WI38 (cell line): ENCODE data around the gene ARHGEF7.

Experiments
- H3K4me3 ChIP-seq: 2 replicates; pipeline ENCODE4 v1.5.1; 2011; ENCODE audit warnings: low read depth, mild to moderate bottlenecking, control low read depth, low read length
- CTCF ChIP-seq: IDR thresholded peaks from 2 replicates; pipeline ENCODE4 v1.5.1; 2012; ENCODE audit warnings: low read depth, mild to moderate bottlenecking, control low read depth, low read length

ARHGEF7 gene

GRCh38 chr13:111174377-111175114 lies 59.4 kb downstream of the ARHGEF7 start:
- H3K4me3 ChIP-seq, result no peak overlapping the region
- TF ChIP-seq CTCF, result no peak

DNA sequence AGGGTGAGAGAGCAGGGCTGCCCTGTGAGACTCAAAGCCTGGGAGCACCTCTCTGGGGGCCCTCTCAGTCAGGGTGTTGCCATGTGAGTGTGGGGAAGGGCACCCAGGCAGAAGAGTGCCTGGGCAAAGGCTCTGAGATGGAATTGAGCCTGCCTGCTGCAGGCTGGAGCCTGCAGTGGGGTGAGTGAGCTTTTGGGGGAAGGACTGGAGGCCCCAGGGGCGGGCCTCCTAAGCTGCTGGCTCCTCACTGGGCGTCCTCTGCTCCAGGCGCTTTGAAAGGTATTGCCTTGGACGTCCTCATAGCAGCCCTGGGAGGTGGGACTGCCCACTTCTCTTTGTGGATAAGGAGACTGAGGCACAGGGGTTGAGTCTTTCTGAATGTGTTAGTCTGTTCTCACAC lies 60.3 kb downstream of the ARHGEF7 start:
- H3K4me3 ChIP-seq, result no peak overlapping the region
- TF ChIP-seq CTCF, result no peak

DNA sequence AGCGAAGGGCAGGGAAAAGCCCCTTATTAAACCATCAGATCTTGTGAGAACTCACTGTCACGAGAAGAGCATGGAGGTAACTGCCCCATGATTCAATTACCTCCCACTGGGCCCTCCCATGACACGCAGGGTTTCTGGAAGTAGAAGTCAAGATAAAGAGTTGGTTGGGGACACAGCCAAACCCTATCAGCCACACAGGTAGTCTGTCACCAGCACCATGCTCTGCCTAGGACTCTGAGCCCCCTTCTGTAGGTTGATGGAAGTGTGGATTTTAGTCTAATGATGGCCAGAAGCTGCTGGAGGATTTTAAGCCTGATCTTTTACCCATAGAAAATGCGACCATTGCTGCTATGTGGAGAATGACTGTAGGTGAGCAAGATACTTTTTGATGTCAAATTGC lies 60.8 kb downstream of the ARHGEF7 start:
- TF ChIP-seq CTCF, result no peak
- no peak overlapping the region for H3K4me3 ChIP-seq

DNA sequence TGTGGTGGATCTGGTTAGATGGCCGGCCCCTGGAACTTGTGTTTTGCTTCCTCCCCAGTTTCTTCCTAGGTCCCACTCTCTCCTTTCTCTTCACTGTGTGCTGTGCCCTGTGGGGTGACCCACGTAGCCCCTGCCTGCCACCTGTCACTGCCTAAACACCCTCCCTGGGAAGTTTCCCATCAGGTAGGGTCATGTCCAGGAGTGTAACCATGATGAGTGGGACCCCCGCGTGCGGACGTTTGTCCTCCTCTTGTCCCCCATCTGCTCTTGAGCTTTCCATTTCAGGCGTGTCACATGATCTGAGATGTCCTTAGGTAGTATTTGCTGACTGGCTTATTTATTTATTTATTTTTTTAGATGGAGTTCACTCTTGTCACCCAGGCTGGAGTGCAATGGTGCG lies 61.3 kb downstream of the ARHGEF7 start:
- H3K4me3 ChIP-seq, result no peak overlapping the region
- no peak for TF ChIP-seq CTCF

GRCh38 chr13:111177081-111177711 lies 62.1 kb downstream of the ARHGEF7 start:
- no peak for TF ChIP-seq CTCF
- H3K4me3 ChIP-seq, result no peak overlapping the region

DNA sequence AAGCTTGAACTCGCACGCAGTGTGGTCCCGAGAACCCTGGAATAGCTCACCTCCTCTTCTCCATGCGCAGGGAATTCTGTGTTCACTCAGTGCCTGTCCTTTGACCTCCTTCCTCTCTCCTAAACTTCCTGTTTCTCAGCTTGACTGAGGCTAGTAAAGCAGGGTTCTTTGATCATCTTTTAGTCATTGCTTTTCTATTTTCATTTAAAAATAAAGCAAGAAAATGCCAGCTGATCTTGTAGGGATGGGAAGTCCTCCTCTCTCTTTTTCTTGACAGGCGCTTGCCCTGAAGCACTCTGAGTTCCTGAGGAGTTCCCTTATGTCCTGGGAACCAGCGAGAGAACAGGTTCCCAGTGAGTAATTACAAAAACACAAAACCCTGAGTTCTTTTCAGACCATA lies 62.8 kb downstream of the ARHGEF7 start:
- TF ChIP-seq CTCF, result no peak
- H3K4me3 ChIP-seq, result no peak overlapping the region

GRCh38 chr13:111178402-111178801 lies 63.3 kb downstream of the ARHGEF7 start:
- no peak overlapping the region for H3K4me3 ChIP-seq
- no peak for TF ChIP-seq CTCF
